MCF 10A (cell line): ENCODE data around the gene TSSK3. TPM values are rescaled to one million over a fixed set of nuclear protein-coding genes. Genes with fewer than 3 reads are reported as not detected.

Experiments
- BruUV-seq: library from RNA; stranded (reverse); fragments of 400-500 nt; replicated peaks from 2 replicates; lab custom pipeline; 2021; lab: Mats Ljungman, UMichigan
- CTCF ChIA-PET: fragments of 300-600 bp; sonication (Branson Sonifier 250); formaldehyde crosslinking; extraction: SDS; loops from one replicate; lab custom pipeline; 2021; ENCODE audit warnings: antibody characterized with exemption, inconsistent platforms; lab: Yijun Ruan, JAX
- POLR2A ChIA-PET: fragments of 300-600, 350-650 bp; sonication (Branson Sonifier 250); formaldehyde crosslinking; extraction: SDS; loops from one replicate; lab custom pipeline; 2020; ENCODE audit warnings: antibody characterized with exemption, inconsistent platforms; lab: Yijun Ruan, JAX
- DNase-seq: peaks from one replicate; pipeline ENCODE4 v3.0.0-alpha.2; 2018; ENCODE audit not compliant: unreplicated experiment
- H3K27ac Mint-ChIP-seq: one replicate; pipeline ENCODE4 v1.8.0; 2022; ENCODE audit warnings: mild to moderate bottlenecking, low read depth, mixed read lengths; ENCODE audit not compliant: unreplicated experiment
- H3K27me3 Mint-ChIP-seq: one replicate; pipeline ENCODE4 v1.8.0; 2022; ENCODE audit warnings: mixed read lengths; ENCODE audit not compliant: insufficient read depth, unreplicated experiment
- H3K36me3 Mint-ChIP-seq: one replicate; pipeline ENCODE4 v1.8.0; 2022; ENCODE audit warnings: mild to moderate bottlenecking, moderate library complexity, mixed read lengths; ENCODE audit not compliant: insufficient read depth, unreplicated experiment
- H3K4me1 Mint-ChIP-seq: one replicate; pipeline ENCODE4 v1.8.0; 2022; ENCODE audit warnings: mixed read lengths; ENCODE audit not compliant: insufficient read depth, unreplicated experiment
- H3K4me3 Mint-ChIP-seq: one replicate; pipeline ENCODE4 v1.8.0; 2022; ENCODE audit warnings: mild to moderate bottlenecking, moderate library complexity, mixed read lengths; ENCODE audit not compliant: unreplicated experiment
- H3K9me3 Mint-ChIP-seq: one replicate; pipeline ENCODE4 v1.8.0; 2022; ENCODE audit warnings: mixed read lengths; ENCODE audit not compliant: unreplicated experiment
- intact Hi-C: fragments of 100-400 bp; cut with micrococcal nuclease; formaldehyde crosslinking; loops from 2 replicates; pipeline ENCODE4 v1.14.1; 2022
- total RNA-seq: library from RNA; stranded (reverse); gene quantifications from 2 replicates; pipeline ENCODE4 v1.2.3, GENCODE V29; 2022
- TF ChIP-seq, protein P1 (sequence below): fragments of 200-600 bp; IDR thresholded peaks from one replicate; pipeline ENCODE4 v1.8.0; 2022; ENCODE audit warnings: antibody characterized with exemption, mild to moderate bottlenecking; ENCODE audit not compliant: unreplicated experiment

TSSK3 gene
- total RNA-seq, 1 experiment from 2014 or later: 2.0 TPM

DNA sequence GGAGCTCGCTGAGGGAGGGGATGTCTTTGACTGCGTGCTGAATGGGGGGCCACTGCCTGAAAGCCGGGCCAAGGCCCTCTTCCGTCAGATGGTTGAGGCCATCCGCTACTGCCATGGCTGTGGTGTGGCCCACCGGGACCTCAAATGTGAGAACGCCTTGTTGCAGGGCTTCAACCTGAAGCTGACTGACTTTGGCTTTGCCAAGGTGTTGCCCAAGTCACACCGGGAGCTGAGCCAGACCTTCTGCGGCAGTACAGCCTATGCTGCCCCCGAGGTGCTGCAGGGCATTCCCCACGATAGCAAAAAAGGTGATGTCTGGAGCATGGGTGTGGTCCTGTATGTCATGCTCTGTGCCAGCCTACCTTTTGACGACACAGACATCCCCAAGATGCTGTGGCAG is 1.4 kb downstream of the TSSK3 start:
- BruUV-seq: no TSS peak
- H3K9me3 Mint-ChIP-seq: no peaks in the 10 kb centered on the region
- no peak overlapping the region for H3K27ac Mint-ChIP-seq
- no peaks in the 10 kb centered on the region for H3K27me3 Mint-ChIP-seq
- CTCF ChIA-PET: interaction anchor here (0.6 to 0.8 kb wide), 2 partner anchors 11 to 12 kb away, joined by 4 read pairs; no protein-coding TSS in a partner anchor
- H3K4me3 Mint-ChIP-seq: no peak overlapping the region
- POLR2A ChIA-PET: interaction anchor here (0.6 to 2.2 kb wide), 3 partner anchors 11 to 148 kb away, joined by 3 to 6 read pairs (median 4); partner anchors contain the start of gene BSDC1
- intact Hi-C loops: no loop called here
- peaks cover 62% of the 10 kb centered on the region for H3K36me3 Mint-ChIP-seq
- TF ChIP-seq, protein P1, sequence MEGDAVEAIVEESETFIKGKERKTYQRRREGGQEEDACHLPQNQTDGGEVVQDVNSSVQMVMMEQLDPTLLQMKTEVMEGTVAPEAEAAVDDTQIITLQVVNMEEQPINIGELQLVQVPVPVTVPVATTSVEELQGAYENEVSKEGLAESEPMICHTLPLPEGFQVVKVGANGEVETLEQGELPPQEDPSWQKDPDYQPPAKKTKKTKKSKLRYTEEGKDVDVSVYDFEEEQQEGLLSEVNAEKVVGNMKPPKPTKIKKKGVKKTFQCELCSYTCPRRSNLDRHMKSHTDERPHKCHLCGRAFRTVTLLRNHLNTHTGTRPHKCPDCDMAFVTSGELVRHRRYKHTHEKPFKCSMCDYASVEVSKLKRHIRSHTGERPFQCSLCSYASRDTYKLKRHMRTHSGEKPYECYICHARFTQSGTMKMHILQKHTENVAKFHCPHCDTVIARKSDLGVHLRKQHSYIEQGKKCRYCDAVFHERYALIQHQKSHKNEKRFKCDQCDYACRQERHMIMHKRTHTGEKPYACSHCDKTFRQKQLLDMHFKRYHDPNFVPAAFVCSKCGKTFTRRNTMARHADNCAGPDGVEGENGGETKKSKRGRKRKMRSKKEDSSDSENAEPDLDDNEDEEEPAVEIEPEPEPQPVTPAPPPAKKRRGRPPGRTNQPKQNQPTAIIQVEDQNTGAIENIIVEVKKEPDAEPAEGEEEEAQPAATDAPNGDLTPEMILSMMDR: no peak
- no peaks in the 10 kb centered on the region for H3K4me1 Mint-ChIP-seq
- DNase-seq: peak; percentile 23

DNA sequence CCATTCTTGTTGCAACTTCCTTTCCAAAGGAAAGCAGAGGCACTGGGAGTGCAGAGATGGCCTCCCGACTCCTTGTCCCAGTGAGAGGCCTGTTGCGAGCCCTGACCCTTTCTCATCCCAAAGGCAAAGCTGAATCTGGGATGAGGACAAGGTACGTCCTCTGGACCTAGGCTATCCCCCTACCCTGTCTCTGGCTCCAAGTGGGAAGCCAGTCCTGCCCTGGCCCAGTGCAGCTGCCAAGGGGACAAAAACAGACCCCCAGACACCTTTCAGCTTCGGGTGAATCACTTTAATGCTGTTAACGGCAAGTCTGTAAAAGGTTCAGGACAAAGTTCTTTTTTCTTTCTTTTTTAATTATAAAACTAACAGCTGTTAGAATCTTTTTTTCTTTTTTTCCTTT is 2.5 kb downstream of the TSSK3 start:
- H3K27me3 Mint-ChIP-seq: no peaks in the 10 kb centered on the region
- H3K27ac Mint-ChIP-seq: no peak overlapping the region
- H3K4me1 Mint-ChIP-seq: no peaks in the 10 kb centered on the region
- H3K36me3 Mint-ChIP-seq: peaks cover 68% of the 10 kb centered on the region
- TF ChIP-seq, protein P1: no peak
- intact Hi-C loops: no loop called here
- DNase-seq: no peak
- BruUV-seq: no TSS peak
- H3K9me3 Mint-ChIP-seq: no peaks in the 10 kb centered on the region
- no peak overlapping the region for H3K4me3 Mint-ChIP-seq
- CTCF ChIA-PET: interaction anchor here (0.5 kb wide), 1 partner anchor 17 kb away, joined by 3 read pairs; no protein-coding TSS in a partner anchor
- POLR2A ChIA-PET: interaction anchor here (0.8 to 2.2 kb wide), 2 partner anchors 12 to 30 kb away, joined by 4 to 6 read pairs; partner anchors contain the start of gene BSDC1

DNA sequence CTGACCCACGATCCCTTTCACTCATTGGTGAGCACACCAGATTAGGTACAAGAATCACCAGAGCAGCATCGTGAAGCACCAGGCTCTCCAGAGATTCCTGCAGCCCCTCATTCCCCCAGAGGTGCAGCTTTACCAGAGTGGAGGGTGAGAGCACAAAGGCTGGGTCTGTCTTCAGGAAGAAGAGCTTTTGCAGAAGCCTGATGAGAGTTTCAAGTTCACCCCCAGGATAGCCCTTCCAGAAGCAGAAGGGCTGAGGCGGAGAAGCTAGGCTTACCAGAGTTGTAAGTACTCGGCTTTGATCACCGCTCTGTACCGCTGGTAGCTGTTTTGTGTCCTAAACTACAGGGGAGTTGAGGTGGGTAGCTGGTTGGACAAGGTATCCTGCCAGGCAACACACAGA is 3.1 kb downstream of the TSSK3 start:
- BruUV-seq: TSS peak; percentile 17
- no peak for DNase-seq
- no peak overlapping the region for H3K4me3 Mint-ChIP-seq
- H3K4me1 Mint-ChIP-seq: no peaks in the 10 kb centered on the region
- no peaks in the 10 kb centered on the region for H3K9me3 Mint-ChIP-seq
- ChIA-PET POLR2A (interaction anchor here (0.7 to 2.2 kb wide), 3 partner anchors 12 to 29 kb away, joined by 3 to 6 read pairs (median 4); partner anchors contain the start of gene BSDC1), CTCF (interaction anchor here (0.5 to 0.6 kb wide), 2 partner anchors 17 to 374 kb away, joined by 3 to 4 read pairs; no protein-coding TSS in a partner anchor)
- H3K27me3 Mint-ChIP-seq: no peaks in the 10 kb centered on the region
- intact Hi-C loops: no loop called here
- peaks cover 70% of the 10 kb centered on the region for H3K36me3 Mint-ChIP-seq
- TF ChIP-seq, protein P1: no peak
- no peak overlapping the region for H3K27ac Mint-ChIP-seq

DNA sequence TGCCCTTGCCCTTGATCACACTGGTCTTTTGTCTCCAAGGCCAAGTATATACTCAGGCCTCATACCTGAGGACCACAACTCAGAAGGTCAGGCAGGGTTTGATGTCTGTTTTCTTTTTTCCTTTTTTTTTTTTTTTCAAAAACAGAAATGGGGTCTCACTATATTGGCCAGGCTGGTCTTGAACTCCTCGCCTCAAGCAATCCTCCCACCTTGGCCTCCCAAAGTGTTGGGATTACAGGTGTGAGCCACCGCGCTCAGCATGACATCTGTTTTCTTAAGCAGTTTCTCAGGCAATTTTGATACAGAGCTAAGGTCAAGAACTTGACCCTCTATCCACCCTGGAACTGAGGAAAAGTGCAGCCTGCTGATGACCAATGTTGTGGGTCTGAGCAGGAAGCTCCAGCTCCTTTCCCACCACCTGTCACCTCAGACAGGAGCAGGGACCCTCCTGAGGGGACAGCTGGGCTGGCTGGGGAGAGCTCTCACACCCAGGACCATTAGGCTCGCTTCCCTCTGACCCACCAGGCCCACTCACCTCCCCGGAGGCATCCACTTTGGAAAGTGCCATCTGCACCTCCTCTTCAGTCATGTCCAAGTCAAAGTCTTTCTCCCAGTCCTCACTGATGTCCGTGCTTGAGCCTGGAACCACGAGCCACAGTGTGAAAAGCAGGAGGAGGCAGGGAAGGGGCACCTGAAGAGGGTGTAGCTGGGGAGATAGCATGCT is 5.7 kb downstream of the TSSK3 start:
- no peak for DNase-seq
- ChIA-PET POLR2A (no interaction called here), CTCF (interaction anchor here (0.5 to 1.0 kb wide), 2 partner anchors 152 to 302 kb away, joined by 3 to 4 read pairs; no protein-coding TSS in a partner anchor)
- no peak overlapping the region for H3K4me3 Mint-ChIP-seq
- intact Hi-C loops: no loop called here
- no TSS peak for BruUV-seq
- H3K4me1 Mint-ChIP-seq: no peaks in the 10 kb centered on the region
- no peak overlapping the region for H3K27ac Mint-ChIP-seq
- H3K27me3 Mint-ChIP-seq: no peaks in the 10 kb centered on the region
- H3K9me3 Mint-ChIP-seq: no peaks in the 10 kb centered on the region
- H3K36me3 Mint-ChIP-seq: peaks cover 82% of the 10 kb centered on the region
- TF ChIP-seq, protein P1: no peak
